GM12872 (cell line): ENCODE data around the gene NUAK1.

Experiments
- CTCF ChIP-seq: IDR thresholded peaks from 3 replicates; pipeline ENCODE4 v1.5.1; 2011; ENCODE audit warnings: low read depth, mild to moderate bottlenecking, low read length, moderate library complexity; ENCODE audit not compliant: insufficient read depth

NUAK1 gene

DNA sequence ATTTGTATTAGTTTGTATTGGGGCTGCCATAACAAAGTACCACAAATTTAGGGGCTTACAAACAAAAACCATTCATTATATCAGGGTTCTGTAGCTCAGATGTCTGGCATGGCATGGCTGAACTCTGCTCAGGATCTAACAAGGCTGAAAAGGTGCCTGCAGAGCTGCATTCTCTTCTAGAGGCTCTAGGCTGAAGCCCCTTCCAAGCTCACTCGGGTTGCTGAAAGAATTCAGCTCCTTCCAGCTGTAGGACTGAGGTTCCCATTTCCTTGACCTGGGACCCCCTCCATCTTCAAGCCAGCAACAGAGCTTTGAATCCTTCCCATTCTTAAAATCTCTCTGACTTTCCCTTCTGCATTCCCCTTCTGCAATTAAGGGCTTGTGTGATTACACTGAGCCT, 90.7 kb downstream of the NUAK1 start:
- no peak for TF ChIP-seq CTCF

GRCh38 chr12:106046947-106047346, 91.8 kb downstream of the NUAK1 start:
- no peak for TF ChIP-seq CTCF

DNA sequence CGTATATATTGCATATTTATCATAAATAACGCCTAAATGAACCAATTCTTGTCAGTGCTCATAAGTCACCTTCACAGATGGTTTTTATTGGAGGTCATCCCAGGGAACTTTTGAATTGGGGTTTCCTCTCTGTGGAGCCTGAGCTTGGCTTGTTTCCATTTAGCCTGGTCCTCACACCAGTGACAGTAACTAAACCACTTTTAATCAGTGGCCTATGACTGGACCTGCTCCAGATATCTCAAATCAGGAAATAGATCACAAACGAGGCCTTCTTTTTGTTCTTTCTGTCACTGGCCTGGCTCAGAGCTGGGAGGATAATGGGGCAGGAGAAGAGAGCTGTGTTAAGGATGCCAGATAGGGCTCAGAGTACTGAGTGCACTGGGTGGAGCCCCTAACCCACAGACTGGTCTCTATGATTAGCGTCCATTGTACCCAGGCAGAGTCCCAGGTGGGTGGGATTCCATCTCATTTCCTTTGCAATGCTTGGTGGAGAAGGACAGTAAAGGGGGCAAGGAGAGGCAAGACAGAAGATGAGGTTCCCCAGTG, 92.4 kb downstream of the NUAK1 start:
- TF ChIP-seq CTCF: no peak

DNA sequence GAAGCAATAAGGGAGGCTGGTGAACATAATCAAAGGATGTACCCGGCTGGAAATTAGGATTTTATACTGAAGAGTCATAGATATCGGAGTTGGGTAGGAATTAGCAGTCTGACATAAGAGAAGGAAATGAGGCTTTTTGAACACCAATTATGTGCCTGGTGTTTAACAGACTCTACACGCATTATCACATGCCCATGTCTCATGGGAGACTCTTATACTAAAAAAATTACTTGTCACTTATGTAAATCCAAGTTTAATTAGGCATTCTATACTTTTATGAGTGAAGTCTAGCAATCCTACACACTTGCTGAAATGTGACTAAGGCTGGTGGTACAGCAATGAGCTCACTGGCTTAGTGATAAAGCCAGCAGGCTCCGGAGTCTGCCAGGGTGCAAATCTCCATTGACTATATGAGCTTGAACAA, 93.5 kb downstream of the NUAK1 start:
- no peak for TF ChIP-seq CTCF

- TF ChIP-seq CTCF: no peak
These were observed 94.0 kb downstream of the NUAK1 start for GRCh38 chr12:106044773-106045172.

GRCh38 chr12:106042037-106042436, 96.7 kb downstream of the NUAK1 start:
- no peak for TF ChIP-seq CTCF

DNA sequence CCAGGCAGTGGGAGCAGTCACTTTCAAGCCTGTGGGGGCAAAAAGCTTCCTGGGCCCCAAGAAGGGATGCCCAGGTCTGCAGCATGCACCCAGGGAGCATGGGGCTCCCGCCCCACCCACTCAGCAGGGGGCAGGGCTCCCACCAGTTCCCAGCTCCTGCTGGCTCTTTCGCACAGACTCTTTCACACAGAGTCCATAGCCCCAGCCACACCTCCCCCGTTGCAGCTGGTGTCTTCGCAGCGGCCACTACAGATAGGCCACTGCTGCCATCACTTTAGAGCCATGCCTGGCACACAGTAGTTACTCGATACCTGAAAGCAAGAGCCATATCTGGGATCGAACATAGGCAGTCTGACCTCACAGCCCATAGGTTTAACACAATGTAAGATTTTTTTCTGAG, 98.2 kb downstream of the NUAK1 start:
- TF ChIP-seq CTCF: no peak
